B cell (primary cell): Measurements from ENCODE around the gene TMEM170B. TPM values are rescaled to one million over a fixed set of nuclear protein-coding genes. Genes with fewer than 3 reads are reported as not detected.

Source experiments
- ATAC-seq: fragments of 200-7000 bp; cut with Tn5 transposase; one replicate; pipeline ENCODE4 v1.10.0; 2021; ENCODE audit warnings: low read depth, mild to moderate bottlenecking, moderate number of reproducible peaks, moderate library complexity
- CTCF ChIA-PET: fragments of 350-600 bp; sonication (Branson Sonifier 250); formaldehyde crosslinking; loops from one replicate; lab custom pipeline; 2021; ENCODE audit warnings: antibody characterized with exemption, inconsistent platforms; lab: Charles Lee
- POLR2A ChIA-PET: fragments of 350-600 bp; sonication (Branson Sonifier 250); formaldehyde crosslinking; loops from one replicate; lab custom pipeline; 2021; ENCODE audit warnings: antibody characterized with exemption; lab: Charles Lee
- DNase-seq: peaks from one replicate; pipeline ENCODE4 v3.0.0; 2013
- H2AFZ ChIP-seq: 2 replicates; pipeline ENCODE4 v1.6.1; 2012; ENCODE audit warnings: mild to moderate bottlenecking, low read depth, low read length; ENCODE audit not compliant: insufficient read depth, poor library complexity, severe bottlenecking
- H3K27ac ChIP-seq, 2 donors: 1 replicate in 1 of 2; 2 replicates in 1 of 2; pipeline ENCODE4 v1.5.1; 2012 to 2013; ENCODE audit warnings: low read length in 2 of 2, mild to moderate bottlenecking in 2 of 2, moderate library complexity in 1 of 2
- H3K27me3 ChIP-seq, 4 experiments: fragments of 200-600 bp in 1 of 4; sonication (generic) in 1 of 4; replicated peaks in 1 of 4; 1 replicate in 2 of 4; 2 replicates in 2 of 4; pipeline versions ENCODE4 v1.6.1 to v1.7.0; 2013 to 2016; ENCODE audit warnings: low read length in 3 of 4, mild to moderate bottlenecking in 2 of 4, mixed read lengths in 1 of 4, moderate library complexity in 1 of 4; ENCODE audit not compliant: insufficient read depth in 4 of 4, control insufficient read depth in 3 of 4; ENCODE audit errors: control extremely low read depth in 1 of 4
- H3K36me3 ChIP-seq, 2 experiments: replicated peaks in 1 of 2; 1 replicate in 1 of 2; 2 replicates in 1 of 2; pipeline versions ENCODE4 v1.6.1 to v1.7.1; 2013; ENCODE audit warnings: low read length in 1 of 2; ENCODE audit not compliant: insufficient read depth in 2 of 2, control insufficient read depth in 1 of 2; ENCODE audit errors: control extremely low read depth in 1 of 2, extremely low read depth in 1 of 2
- H3K4me1 ChIP-seq, 2 donors: fragments of 200-600 bp in 1 of 2; sonication (generic) in 1 of 2; 1 replicate in 1 of 2; 2 replicates in 1 of 2; pipeline versions ENCODE4 v1.5.1 to v1.6.1; 2013 to 2017; ENCODE audit warnings: low read length in 2 of 2; ENCODE audit not compliant: control insufficient read depth in 2 of 2, insufficient read depth in 2 of 2
- H3K4me2 ChIP-seq: replicated peaks from 2 replicates; pipeline ENCODE3; 2012; ENCODE audit warnings: mild to moderate bottlenecking, low read depth, low read length; ENCODE audit not compliant: poor library complexity, severe bottlenecking
- H3K4me3 ChIP-seq, 5 experiments: fragments of 200-600 bp in 1 of 5; sonication (generic) in 1 of 5; 1 replicate in 3 of 5; 2 replicates in 2 of 5; pipeline versions ENCODE4 v1.5.1 to v1.7.0; 2011 to 2016; ENCODE audit warnings: low read length in 4 of 5, mild to moderate bottlenecking in 4 of 5, low read depth in 2 of 5, control low read depth in 1 of 5, moderate library complexity in 1 of 5; ENCODE audit not compliant: insufficient read depth in 1 of 5; ENCODE audit errors: control extremely low read depth in 1 of 5, extremely low read depth in 1 of 5
- H3K79me2 ChIP-seq: fragments of 200-600 bp; sonication (generic); one replicate; pipeline ENCODE4 v1.6.0; 2016; ENCODE audit warnings: low read length; ENCODE audit not compliant: control insufficient read depth, insufficient read depth
- H3K9ac ChIP-seq: fragments of 200-600 bp; sonication (generic); 2 replicates; pipeline ENCODE4 v1.6.1; 2017; ENCODE audit warnings: mild to moderate bottlenecking, low read length, moderate library complexity
- H3K9me3 ChIP-seq, 3 donors: one replicate each; pipeline versions ENCODE4 v1.6.1 to v1.7.1; 2013; ENCODE audit warnings: low read length in 2 of 3; ENCODE audit not compliant: control insufficient read depth in 2 of 3, insufficient read depth in 1 of 3; ENCODE audit errors: control extremely low read depth in 1 of 3
- H4K20me1 ChIP-seq: 2 replicates; pipeline ENCODE4 v1.6.0; 2012; ENCODE audit warnings: mild to moderate bottlenecking, low read length; ENCODE audit not compliant: insufficient read depth, control insufficient read depth, poor library complexity, severe bottlenecking
- H3K27ac Mint-ChIP-seq: one replicate; pipeline ENCODE4 v1.8.0; 2021; ENCODE audit warnings: mixed read lengths
- H3K27me3 Mint-ChIP-seq: one replicate; pipeline ENCODE4 v1.8.0; 2021; ENCODE audit warnings: mixed read lengths
- H3K4me1 Mint-ChIP-seq: one replicate; pipeline ENCODE4 v1.8.0; 2021; ENCODE audit warnings: mixed read lengths
- H3K4me3 Mint-ChIP-seq: one replicate; pipeline ENCODE4 v1.8.0; 2021; ENCODE audit warnings: mixed read lengths
- H3K9me3 Mint-ChIP-seq: one replicate; pipeline ENCODE4 v1.8.0; 2022; ENCODE audit warnings: mixed read lengths; ENCODE audit not compliant: insufficient read depth
- CTCF ChIP-seq: fragments of 200-600 bp; IDR thresholded peaks from one replicate; pipeline ENCODE4 v1.8.0; 2022; ENCODE audit warnings: antibody characterized with exemption, mild to moderate bottlenecking
- EZH2 ChIP-seq: IDR thresholded peaks from 2 replicates; pipeline ENCODE4 v1.6.1; 2012; ENCODE audit warnings: borderline replicate concordance, low read depth, mild to moderate bottlenecking, moderate library complexity, low read length; ENCODE audit not compliant: insufficient read depth, poor library complexity, severe bottlenecking
- WGBS: methylation state at CpG from one replicate; pipeline ENCODE4 v1.1.5; 2013; ENCODE audit warnings: missing lambda C conversion rate; ENCODE audit not compliant: insufficient coverage; 5-methylcytosine and 5-hydroxymethylcytosine counted together
- intact Hi-C: fragments of 100-400 bp; cut with micrococcal nuclease; formaldehyde crosslinking; loops from one replicate; pipeline ENCODE4 v1.10.0; 2022
- polyA plus RNA-seq: library from polyadenylated mRNA; depleted of rRNA; stranded (reverse); fragments of >200 nt; gene quantifications from 2 replicates; pipeline ENCODE4 v1.2.3, GENCODE V29; 2012
- total RNA-seq, 2 donors: library from RNA; stranded (reverse); fragments of 120-200 nt in 1 of 2; gene quantifications; 1 replicate in 1 of 2; 2 replicates in 1 of 2; pipeline versions ENCODE4 v1.2.3 to v1.2.4, GENCODE V29; 2013 to 2022

The TMEM170B gene
- total and polyA plus RNA-seq, 2 donors (not counting 1 experiment from before 2014, with no cell fraction given) = 0.64 to 3.4 TPM

- no peak overlapping the region for H3K4me2 ChIP-seq
- no peak for DNase-seq
- Mint-ChIP-seq H3K4me3 (no peak overlapping the region), H3K4me1 (no peaks in the 10 kb centered on the region), H3K9me3 (no peaks in the 10 kb centered on the region), H3K27me3 (peaks cover 11% of the 10 kb centered on the region), H3K27ac (no peak overlapping the region)
- no peaks in the 10 kb centered on the region for H3K79me2 ChIP-seq
- H4K20me1 ChIP-seq = no peaks in the 10 kb centered on the region
- no peak overlapping the region for H3K9ac ChIP-seq
- intact Hi-C loops = no loop called here
- WGBS = no CpG with 5 or more reads among the region's 3 CpGs
- peaks cover 0 to 4% (median under 1%) of the 10 kb centered on the region in 4 experiments for H3K27me3 ChIP-seq
- no peak overlapping the region for H2AFZ ChIP-seq
- CTCF ChIA-PET = interaction anchor here (1.4 to 1.8 kb wide), 2 partner anchors 30 to 49 kb away, joined by 3 to 7 read pairs; no protein-coding TSS in a partner anchor
- no peaks in the 10 kb centered on the region for H3K36me3 ChIP-seq
- no peak overlapping the region for H3K27ac ChIP-seq
- no peak for ATAC-seq
- POLR2A ChIA-PET = no interaction called here
- no peaks in the 10 kb centered on the region for H3K9me3 ChIP-seq
- no peaks in the 10 kb centered on the region for H3K4me1 ChIP-seq
- TF ChIP-seq EZH2 (no peak), CTCF (no peak)
- no peak overlapping the region for H3K4me3 ChIP-seq
Measured at GRCh38 chr6:11526156-11526505, 11.4 kb upstream of the TMEM170B start.

DNA sequence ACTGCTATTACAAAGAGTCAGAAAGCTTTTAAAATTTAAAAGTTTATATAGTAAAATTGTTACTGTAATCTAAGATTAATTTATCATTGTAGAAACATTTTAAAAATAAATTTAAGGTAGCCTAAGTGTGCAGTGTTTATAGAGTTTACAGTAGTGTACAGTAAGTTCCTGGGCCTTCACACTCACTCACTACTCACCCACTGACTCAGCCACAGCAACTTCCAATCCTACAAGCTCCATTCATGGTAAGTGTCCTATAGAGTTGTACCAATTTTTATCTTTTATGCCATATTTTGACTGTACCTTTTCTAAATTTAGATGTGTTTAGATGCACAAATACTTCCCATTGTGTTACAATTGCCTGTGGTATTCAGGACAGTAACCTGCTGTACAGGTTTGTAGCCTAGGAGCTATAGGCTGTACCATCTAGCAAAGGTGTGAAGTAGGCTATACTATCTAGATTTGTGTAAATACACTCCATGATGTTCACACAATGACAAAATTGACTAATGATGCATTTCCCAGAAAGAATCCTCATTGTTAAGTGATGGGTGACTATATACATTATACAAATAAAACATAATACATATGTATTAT is 10.2 kb upstream of the TMEM170B start:
- CTCF ChIA-PET = interaction anchor here (0.6 to 1.8 kb wide), 3 partner anchors 31 to 429 kb away, joined by 3 to 7 read pairs (median 3); no protein-coding TSS in a partner anchor
- H3K4me3 Mint-ChIP-seq = no peak overlapping the region
- Histone ChIP-seq H3K4me3 (no peak overlapping the region), H3K4me1 (no peaks in the 10 kb centered on the region), H3K9ac (no peak overlapping the region), H3K27ac (no peak overlapping the region), H3K9me3 (no peaks in the 10 kb centered on the region), H3K79me2 (no peaks in the 10 kb centered on the region), H3K36me3 (no peaks in the 10 kb centered on the region), H4K20me1 (no peaks in the 10 kb centered on the region), H3K27me3 (peaks cover 0 to 5% (median 2%) of the 10 kb centered on the region in 4 experiments), H2AFZ (no peak overlapping the region), H3K4me2 (no peak overlapping the region)
- ATAC-seq (no peak), DNase-seq (no peak)
- no peaks in the 10 kb centered on the region for H3K9me3 Mint-ChIP-seq
- POLR2A ChIA-PET = no interaction called here
- H3K4me1 Mint-ChIP-seq = no peaks in the 10 kb centered on the region
- intact Hi-C loops = no loop called here
- no peak for TF ChIP-seq CTCF
- no peak for TF ChIP-seq EZH2
- no peak overlapping the region for H3K27ac Mint-ChIP-seq
- H3K27me3 Mint-ChIP-seq = peaks cover 16% of the 10 kb centered on the region
